Gastrocnemius medialis (tissue), 4 donors: Measurements from ENCODE around the gene SLC6A17. TPM values are rescaled to one million over a fixed set of nuclear protein-coding genes. Genes with fewer than 3 reads are reported as not detected.

Experiments used
- ATAC-seq, 2 donors: fragments of 150-250 bp; one replicate each; pipeline ENCODE4 v1.9.1; 2016
- DNase-seq, 2 donors: peaks; one replicate each; pipeline ENCODE4 v3.0.0-alpha.2; 2019
- H3K27ac ChIP-seq, 4 donors: fragments of 200-600 bp; sonication (generic); 1 replicate in 1 of 4; 2 replicates in 3 of 4; pipeline ENCODE4 v1.5.1; 2016 to 2018; ENCODE audit warnings: mild to moderate bottlenecking in 2 of 4, moderate library complexity in 1 of 4
- H3K27me3 ChIP-seq, 3 donors: fragments of 200-600 bp; sonication (generic) in 2 of 3; 1 replicate in 1 of 3; 2 replicates in 2 of 3; pipeline versions ENCODE4 v1.5.1 to v1.6.0; 2016 to 2019; ENCODE audit warnings: mild to moderate bottlenecking in 1 of 3, moderate library complexity in 1 of 3
- H3K36me3 ChIP-seq, 2 donors: fragments of 200-600 bp; sonication (generic) in 1 of 2; one replicate each; pipeline ENCODE4 v1.5.1; 2017 to 2018
- H3K4me1 ChIP-seq, 2 donors: fragments of 200-600 bp; sonication (generic) in 1 of 2; one replicate each; pipeline ENCODE4 v1.5.1; 2016 to 2017; ENCODE audit warnings: mild to moderate bottlenecking in 2 of 2
- H3K4me3 ChIP-seq, 4 donors: fragments of 200-600 bp; sonication (generic) in 3 of 4; 1 replicate in 1 of 4; 2 replicates in 3 of 4; pipeline ENCODE4 v1.5.1; 2016 to 2019; ENCODE audit warnings: mild to moderate bottlenecking in 2 of 4
- H3K9me3 ChIP-seq, 3 donors: fragments of 200-600 bp; sonication (generic) in 2 of 3; 1 replicate in 1 of 3; 2 replicates in 2 of 3; pipeline ENCODE4 v1.5.1; 2016 to 2019
- CTCF ChIP-seq, 5 experiments: fragments of 450-650 bp in 3 of 5; fragments of 200-600 bp in 2 of 5; sonication (generic) in 2 of 5; IDR thresholded peaks in 4 of 5; conservative IDR thresholded peaks in 1 of 5; 1 replicate in 4 of 5; 2 replicates in 1 of 5; pipeline ENCODE4 v1.5.1; 2016 to 2019; ENCODE audit warnings: antibody characterized with exemption in 5 of 5, mild to moderate bottlenecking in 3 of 5, moderate library complexity in 3 of 5
- POLR2A ChIP-seq, 2 donors: fragments of 450-650 bp; IDR thresholded peaks; one replicate each; pipeline ENCODE4 v1.6.1; 2017; ENCODE audit warnings: antibody characterized with exemption in 2 of 2, mild to moderate bottlenecking in 2 of 2, moderate library complexity in 2 of 2
- in situ Hi-C, 4 donors: fragments of 200-750 bp; cut with MboI; loops; one replicate each; pipeline versions ENCODE4 v1.15.0 to v1.8.0; 2017; ENCODE audit warnings: low sequenced_read_pairs in 4 of 4
- intact Hi-C: fragments of 100-400 bp; cut with DNase I; formaldehyde crosslinking; loops from one replicate; pipeline ENCODE4 v1.15.1; 2023; ENCODE audit warnings: low total_unique reads
- total RNA-seq, 4 donors: library from RNA; depleted of rRNA; stranded (reverse); fragments of >200 nt; gene quantifications; one replicate each; pipeline versions ENCODE4 v1.1.0 to v1.2.3, GENCODE V29; 2016

The SLC6A17 gene
- total RNA-seq, 4 donors from 2014 or later, result 0.02 to 0.03 TPM; not detected in 2

GRCh38 chr1:110225212-110225611 lies 74.9 kb downstream of the SLC6A17 start:
- H3K4me3 ChIP-seq, result no peak overlapping the region
- intact Hi-C loops, result no loop called here
- ATAC-seq (no peak), DNase-seq (no peak)
- TF ChIP-seq POLR2A (IDR thresholded peaks at IDR 0.05), result no peak
- TF ChIP-seq CTCF (IDR thresholded peaks at IDR 0.05 in 4 of 5, conservative IDR thresholded peaks at IDR 0.05 in 1 of 5), result no peak
- in situ Hi-C loops, result no loop called here
- no peaks in the 10 kb centered on the region for H3K36me3 ChIP-seq
- H3K9me3 ChIP-seq, result no peaks in the 10 kb centered on the region
- no peak overlapping the region for H3K27ac ChIP-seq
- H3K27me3 ChIP-seq, result no peaks in the 10 kb centered on the region
- no peaks in the 10 kb centered on the region for H3K4me1 ChIP-seq

GRCh38 chr1:110225756-110226404 lies 75.6 kb downstream of the SLC6A17 start:
- intact Hi-C loops (no loop called here), in situ Hi-C loops (no loop called here)
- DNase-seq, result no peak
- Histone ChIP-seq H3K4me3 (no peak overlapping the region), H3K36me3 (no peaks in the 10 kb centered on the region), H3K9me3 (no peaks in the 10 kb centered on the region), H3K27me3 (no peaks in the 10 kb centered on the region), H3K27ac (no peak overlapping the region), H3K4me1 (no peaks in the 10 kb centered on the region)
- TF ChIP-seq CTCF (IDR thresholded peaks at IDR 0.05 in 4 of 5, conservative IDR thresholded peaks at IDR 0.05 in 1 of 5), result no peak
- TF ChIP-seq POLR2A (IDR thresholded peaks at IDR 0.05), result no peak
- no peak for ATAC-seq

- in situ Hi-C loops (no loop called here), intact Hi-C loops (no loop called here)
- Histone ChIP-seq H3K36me3 (no peaks in the 10 kb centered on the region), H3K27ac (peak overlapping the region in 2 of 4 donors; percentile 52 to 68), H3K4me3 (no peak overlapping the region), H3K27me3 (no peaks in the 10 kb centered on the region), H3K9me3 (no peaks in the 10 kb centered on the region), H3K4me1 (no peaks in the 10 kb centered on the region)
- ATAC-seq, result peak in 1 of 2 donors; percentile 38
- peak in 1 of 2 donors; percentile 29 for DNase-seq
- no peak for TF ChIP-seq CTCF (IDR thresholded peaks at IDR 0.05 in 4 of 5, conservative IDR thresholded peaks at IDR 0.05 in 1 of 5)
- no peak for TF ChIP-seq POLR2A (IDR thresholded peaks at IDR 0.05)
These were observed 77.5 kb downstream of the SLC6A17 start for GRCh38 chr1:110227774-110228173.

GRCh38 chr1:110228381-110228780 lies 78.1 kb downstream of the SLC6A17 start:
- no peaks in the 10 kb centered on the region for H3K36me3 ChIP-seq

More at GRCh38 chr1:110228381-110228780, 78.1 kb downstream of the SLC6A17 start:
- H3K27ac ChIP-seq, result peak overlapping the region in 2 of 4 donors; percentile 52 to 68
- H3K27me3 ChIP-seq, result no peaks in the 10 kb centered on the region
- ATAC-seq (no peak), DNase-seq (no peak)
- in situ Hi-C loops, result no loop called here
- H3K9me3 ChIP-seq, result no peaks in the 10 kb centered on the region
- TF ChIP-seq POLR2A (IDR thresholded peaks at IDR 0.05) (no peak), CTCF (IDR thresholded peaks at IDR 0.05 in 4 of 5, conservative IDR thresholded peaks at IDR 0.05 in 1 of 5) (no peak)
- H3K4me3 ChIP-seq, result no peak overlapping the region
- intact Hi-C loops, result no loop called here
- no peaks in the 10 kb centered on the region for H3K4me1 ChIP-seq
